Mesothelial cell of epicardium (in vitro differentiated cells): ENCODE data around the gene ABHD16A. TPM values are rescaled to one million over a fixed set of nuclear protein-coding genes. Genes with fewer than 3 reads are reported as not detected.

Source experiments
- DNase-seq, 2 experiments: peaks; one replicate each; pipeline ENCODE4 v3.0.0; 2021; ENCODE audit warnings: low spot score in 2 of 2; ENCODE audit not compliant: unreplicated experiment in 2 of 2
- H3K27ac Mint-ChIP-seq: 2 replicates; pipeline ENCODE4 v1.8.0; 2021; ENCODE audit warnings: mixed read lengths
- H3K27me3 Mint-ChIP-seq: 2 replicates; pipeline ENCODE4 v1.8.0; 2021; ENCODE audit warnings: low read depth, mixed read lengths
- H3K36me3 Mint-ChIP-seq: 2 replicates; pipeline ENCODE4 v1.8.0; 2021; ENCODE audit warnings: mixed read lengths
- H3K4me1 Mint-ChIP-seq: 2 replicates; pipeline ENCODE4 v1.8.0; 2021; ENCODE audit warnings: mixed read lengths
- H3K4me3 Mint-ChIP-seq: 2 replicates; pipeline ENCODE4 v1.8.0; 2021; ENCODE audit warnings: mild to moderate bottlenecking, moderate library complexity, mixed read lengths
- H3K9me3 Mint-ChIP-seq: 2 replicates; pipeline ENCODE4 v1.8.0; 2021; ENCODE audit warnings: mixed read lengths
- total RNA-seq: library from RNA; stranded (reverse); gene quantifications from 3 replicates; pipeline ENCODE4 v1.2.1, GENCODE V29; 2021
- TF ChIP-seq, protein P1 (sequence below): fragments of 200-600 bp; sonication (generic); IDR thresholded peaks from one replicate; pipeline ENCODE4 v1.5.0; 2021; ENCODE audit warnings: antibody characterized with exemption; ENCODE audit not compliant: unreplicated experiment

Gene ABHD16A
- total RNA-seq, 1 donor from 2014 or later = 54.1 TPM

DNA sequence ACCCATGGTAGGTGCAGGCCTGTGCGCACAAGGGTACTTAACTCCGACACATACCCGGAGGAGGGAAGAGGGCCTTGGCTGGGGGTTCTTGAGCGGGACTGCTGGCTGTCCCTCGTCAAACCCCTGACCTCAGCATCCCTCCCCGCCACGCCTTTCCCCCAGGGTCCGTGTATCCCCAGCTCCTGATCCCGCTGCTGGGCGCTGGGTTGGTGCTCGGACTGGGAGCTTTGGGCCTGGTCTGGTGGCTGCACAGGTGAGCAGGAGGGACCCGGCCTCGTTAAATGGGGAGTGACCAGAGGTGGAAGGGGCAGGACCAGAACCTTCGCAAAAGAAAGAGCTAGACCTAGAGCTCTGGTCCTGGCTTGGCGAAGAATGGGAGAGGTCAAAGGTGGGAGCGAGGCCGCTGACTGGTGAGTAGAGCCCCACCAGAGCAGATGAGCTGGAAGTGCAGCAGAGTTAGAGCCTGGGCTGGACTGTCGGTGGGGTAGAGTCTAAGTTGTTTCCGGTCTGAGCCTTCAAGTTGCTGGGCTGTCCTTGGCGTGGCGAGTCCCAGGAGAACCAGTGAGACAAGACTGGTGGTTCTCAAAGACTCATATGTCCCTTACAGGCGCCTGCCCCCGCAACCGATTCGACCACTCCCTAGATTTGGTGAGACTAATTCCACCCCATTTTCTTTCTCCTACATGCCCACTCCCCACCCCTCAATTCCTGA is 21.0 kb upstream of the ABHD16A start:
- TF ChIP-seq, protein P1, sequence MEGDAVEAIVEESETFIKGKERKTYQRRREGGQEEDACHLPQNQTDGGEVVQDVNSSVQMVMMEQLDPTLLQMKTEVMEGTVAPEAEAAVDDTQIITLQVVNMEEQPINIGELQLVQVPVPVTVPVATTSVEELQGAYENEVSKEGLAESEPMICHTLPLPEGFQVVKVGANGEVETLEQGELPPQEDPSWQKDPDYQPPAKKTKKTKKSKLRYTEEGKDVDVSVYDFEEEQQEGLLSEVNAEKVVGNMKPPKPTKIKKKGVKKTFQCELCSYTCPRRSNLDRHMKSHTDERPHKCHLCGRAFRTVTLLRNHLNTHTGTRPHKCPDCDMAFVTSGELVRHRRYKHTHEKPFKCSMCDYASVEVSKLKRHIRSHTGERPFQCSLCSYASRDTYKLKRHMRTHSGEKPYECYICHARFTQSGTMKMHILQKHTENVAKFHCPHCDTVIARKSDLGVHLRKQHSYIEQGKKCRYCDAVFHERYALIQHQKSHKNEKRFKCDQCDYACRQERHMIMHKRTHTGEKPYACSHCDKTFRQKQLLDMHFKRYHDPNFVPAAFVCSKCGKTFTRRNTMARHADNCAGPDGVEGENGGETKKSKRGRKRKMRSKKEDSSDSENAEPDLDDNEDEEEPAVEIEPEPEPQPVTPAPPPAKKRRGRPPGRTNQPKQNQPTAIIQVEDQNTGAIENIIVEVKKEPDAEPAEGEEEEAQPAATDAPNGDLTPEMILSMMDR = no peak
- H3K4me1 Mint-ChIP-seq = peaks cover 19% of the 10 kb centered on the region
- peak overlapping the region; percentile 47 for H3K27ac Mint-ChIP-seq
- no peaks in the 10 kb centered on the region for H3K9me3 Mint-ChIP-seq
- DNase-seq = no peak
- H3K36me3 Mint-ChIP-seq = peaks cover 30% of the 10 kb centered on the region
- H3K27me3 Mint-ChIP-seq = no peaks in the 10 kb centered on the region
- H3K4me3 Mint-ChIP-seq = no peak overlapping the region

DNA sequence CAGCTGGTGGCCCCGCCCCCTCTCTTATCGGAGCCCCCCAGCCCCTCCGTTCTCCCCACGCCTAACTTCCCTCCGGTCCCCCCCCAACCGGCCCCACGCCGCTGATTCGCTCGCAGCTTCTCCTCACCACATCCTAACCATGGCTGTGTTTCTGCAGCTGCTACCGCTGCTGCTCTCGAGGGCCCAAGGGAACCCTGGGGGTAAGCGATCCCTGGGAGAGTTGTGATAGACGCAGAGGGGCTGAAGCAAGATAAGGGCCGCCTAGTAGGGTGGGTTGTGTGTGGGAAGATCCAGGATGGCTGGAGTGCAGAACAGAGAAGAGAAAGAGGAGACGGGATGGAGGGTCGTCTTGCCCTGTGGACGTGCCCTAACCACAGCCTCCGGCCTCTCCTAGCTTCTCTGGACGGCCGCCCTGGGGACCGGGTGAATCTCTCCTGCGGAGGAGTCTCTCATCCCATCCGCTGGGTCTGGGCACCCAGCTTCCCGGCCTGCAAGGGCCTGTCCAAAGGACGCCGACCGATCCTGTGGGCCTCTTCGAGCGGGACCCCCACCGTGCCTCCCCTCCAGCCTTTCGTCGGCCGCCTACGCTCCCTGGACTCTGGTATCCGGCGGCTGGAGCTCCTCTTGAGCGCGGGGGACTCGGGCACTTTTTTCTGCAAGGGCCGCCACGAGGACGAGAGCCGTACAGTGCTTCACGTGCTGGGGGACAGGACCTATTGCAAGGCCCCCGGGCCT is 20.3 kb upstream of the ABHD16A start, which contains the start of gene MPIG6B:
Gene MPIG6B (plus strand): TSS at position 129 of the 735 bp plus-strand sequence. CDS start 11 bp downstream, at position 140.
- peaks cover 18% of the 10 kb centered on the region for H3K4me1 Mint-ChIP-seq
- H3K4me3 Mint-ChIP-seq = no peak within 1 kb of the TSS
- H3K9me3 Mint-ChIP-seq = no peaks in the 10 kb centered on the region
- peak within 1 kb of the TSS; percentile 47 for H3K27ac Mint-ChIP-seq
- peaks cover 28% of the 10 kb centered on the region for H3K36me3 Mint-ChIP-seq
- TF ChIP-seq, protein P1 = no peak
- H3K27me3 Mint-ChIP-seq = no peaks in the 10 kb centered on the region
- DNase-seq = no peak

DNA sequence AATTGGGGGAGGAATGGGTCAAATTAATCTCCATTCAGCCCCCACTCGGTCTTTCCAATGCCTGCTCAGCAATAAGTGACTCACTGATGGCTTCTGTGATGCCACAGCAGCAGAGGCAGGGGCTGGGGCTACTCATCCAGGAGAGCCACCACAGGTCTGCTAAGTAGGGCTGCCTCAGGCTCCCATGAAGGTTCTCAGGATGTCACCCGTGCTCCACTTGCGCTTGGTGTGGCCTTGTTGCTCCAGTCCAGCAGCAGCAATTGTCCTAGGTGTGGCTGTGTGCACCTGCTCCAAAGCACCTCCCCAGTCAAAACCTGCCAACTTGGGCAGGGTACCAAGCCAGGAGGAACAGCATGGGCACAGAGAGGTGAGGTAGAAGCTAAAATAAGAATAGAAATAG is 19.0 kb upstream of the ABHD16A start:
- H3K36me3 Mint-ChIP-seq = peaks cover 21% of the 10 kb centered on the region

DNA sequence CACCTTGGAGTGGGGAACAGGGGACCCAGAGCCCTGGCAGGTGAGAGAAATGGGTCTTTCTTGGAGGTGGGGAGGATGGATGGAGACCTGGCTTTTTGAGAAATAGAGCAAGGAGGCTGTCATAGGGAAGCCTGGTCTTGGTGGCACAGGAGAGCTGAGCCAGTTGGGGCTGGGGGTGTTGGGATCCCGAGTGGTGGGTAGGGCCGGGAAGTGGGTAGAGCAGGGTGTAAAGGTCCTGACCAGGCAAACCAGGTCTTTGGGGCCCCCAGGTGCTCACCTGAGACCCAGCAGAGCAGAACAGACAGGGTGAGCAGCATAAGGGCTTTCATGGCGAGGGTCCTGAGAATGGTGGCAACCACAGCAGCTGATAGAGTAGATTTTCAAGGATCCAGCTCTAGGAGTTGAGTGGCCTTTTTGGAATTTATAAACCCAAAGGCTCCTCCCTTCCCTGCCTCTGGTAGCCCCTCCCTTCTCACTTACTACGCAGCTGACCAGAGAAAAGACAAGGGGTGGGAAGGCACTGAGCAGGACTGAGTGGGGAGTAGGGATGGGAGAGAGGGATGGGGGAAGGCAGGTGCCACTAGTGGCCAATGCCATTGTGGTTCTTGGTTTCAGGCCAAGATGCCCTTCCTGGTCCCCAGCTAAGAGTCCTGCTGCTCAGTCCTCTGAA is 18.4 kb upstream of the ABHD16A start, which contains the start of gene LY6G6C:
Gene LY6G6C (minus strand): TSS at position 396 of the 670 bp plus-strand sequence. CDS start 67 bp downstream, at position 329.
- no peak for DNase-seq
- Mint-ChIP-seq H3K9me3 (no peaks in the 10 kb centered on the region), H3K36me3 (peaks cover 15% of the 10 kb centered on the region), H3K4me3 (no peak within 1 kb of the TSS), H3K27me3 (no peaks in the 10 kb centered on the region), H3K27ac (peak within 1 kb of the TSS; percentile 14), H3K4me1 (peaks cover 26% of the 10 kb centered on the region)
- TF ChIP-seq, protein P1 = no peak

More for the DNA sequence above, 19.0 kb upstream of the ABHD16A start:
- DNase-seq = no peak
- H3K27ac Mint-ChIP-seq = no peak overlapping the region
- H3K9me3 Mint-ChIP-seq = no peaks in the 10 kb centered on the region
- TF ChIP-seq, protein P1 = no peak
- H3K4me1 Mint-ChIP-seq = peaks cover 26% of the 10 kb centered on the region
- H3K27me3 Mint-ChIP-seq = no peaks in the 10 kb centered on the region
- H3K4me3 Mint-ChIP-seq = no peak overlapping the region

DNA sequence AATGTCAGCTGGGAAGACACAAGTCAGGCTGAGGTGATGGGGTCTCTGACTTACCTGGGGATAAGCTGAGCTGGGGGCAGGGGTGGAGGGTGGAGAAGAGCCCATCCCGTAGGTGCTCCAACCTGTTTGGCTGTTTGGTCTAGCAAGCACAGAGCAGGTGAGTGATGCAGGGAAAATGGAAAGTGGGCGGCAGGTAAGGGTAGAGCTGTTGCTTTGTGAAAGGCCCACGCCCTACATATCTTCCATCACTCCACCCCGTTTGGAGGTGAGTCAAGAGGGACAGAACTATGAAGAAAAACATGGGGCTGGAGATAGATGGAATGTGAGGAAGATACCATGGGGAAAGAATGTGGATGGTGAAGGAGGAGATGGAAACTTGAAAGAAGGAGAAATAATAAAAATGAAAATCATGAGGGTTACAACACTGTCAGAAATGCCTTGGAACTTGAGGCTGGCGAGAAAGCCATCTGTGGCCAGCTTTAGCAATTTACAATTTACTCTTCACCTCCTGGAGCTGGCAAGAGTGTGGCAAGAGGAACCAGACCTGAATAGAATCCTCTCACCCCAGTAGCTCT is 17.2 kb upstream of the ABHD16A start:
- no peaks in the 10 kb centered on the region for H3K27me3 Mint-ChIP-seq
- peaks cover 26% of the 10 kb centered on the region for H3K4me1 Mint-ChIP-seq
- no peak for DNase-seq
- no peaks in the 10 kb centered on the region for H3K9me3 Mint-ChIP-seq
- H3K36me3 Mint-ChIP-seq = peaks cover 5% of the 10 kb centered on the region
- peak overlapping the region; percentile 44 for H3K27ac Mint-ChIP-seq
- no peak overlapping the region for H3K4me3 Mint-ChIP-seq
- TF ChIP-seq, protein P1 = no peak
